Stimulated activated CD8-positive, alpha-beta memory T cell treated with anti-CD3 and anti-CD28 coated beads, Interleukin-7, amount 100 ng/mL, for 1 hour (primary cell): ENCODE measurements around the gene C11orf98.
"Not testable (repeated sequence)": the region's sequence is repeated elsewhere in the genome, so short reads cannot be mapped to it uniquely, and the experiment has no call there.

Experiments
- DNase-seq, 2 donors: peaks; one replicate each; pipeline ENCODE4 v3.0.0-alpha.2; 2020; ENCODE audit warnings: low read depth in 2 of 2

Gene C11orf98

GRCh38 chr11:62665075-62665598 lies at the start of gene C11orf98, which contains the start of gene CSKMT:
Gene C11orf98, minus strand, starts transcription at chr11:62665210. Its CDS starts 41 bp downstream, at chr11:62665169.
Gene CSKMT, plus strand, starts transcription at chr11:62665312. Its CDS starts 568 bp downstream, at chr11:62665880.
- peak; percentile 89 to 94 for DNase-seq

DNA sequence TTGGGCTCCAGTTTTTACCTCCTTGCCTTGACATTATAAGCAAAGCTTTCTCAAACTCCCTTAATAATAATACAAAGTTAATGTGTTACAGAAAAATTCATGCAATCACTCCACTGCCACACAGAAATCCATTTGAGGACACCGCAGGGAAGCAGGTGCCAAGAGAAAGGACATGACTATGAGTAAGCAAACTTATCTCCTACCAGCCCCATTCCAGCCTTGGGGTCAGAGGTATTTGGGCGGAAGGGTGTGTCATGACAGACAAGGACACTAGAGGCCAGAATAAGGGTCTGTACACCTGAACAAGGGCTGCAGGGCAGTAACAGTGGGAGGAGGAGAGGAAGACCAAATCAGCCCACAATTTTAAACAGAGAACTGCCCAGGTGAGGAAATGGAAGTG lies 48.3 kb upstream of the C11orf98 start:
- no peak for DNase-seq

- DNase-seq, result no peak
These were observed 47.9 kb upstream of the C11orf98 start for GRCh38 chr11:62712861-62713260.

DNA sequence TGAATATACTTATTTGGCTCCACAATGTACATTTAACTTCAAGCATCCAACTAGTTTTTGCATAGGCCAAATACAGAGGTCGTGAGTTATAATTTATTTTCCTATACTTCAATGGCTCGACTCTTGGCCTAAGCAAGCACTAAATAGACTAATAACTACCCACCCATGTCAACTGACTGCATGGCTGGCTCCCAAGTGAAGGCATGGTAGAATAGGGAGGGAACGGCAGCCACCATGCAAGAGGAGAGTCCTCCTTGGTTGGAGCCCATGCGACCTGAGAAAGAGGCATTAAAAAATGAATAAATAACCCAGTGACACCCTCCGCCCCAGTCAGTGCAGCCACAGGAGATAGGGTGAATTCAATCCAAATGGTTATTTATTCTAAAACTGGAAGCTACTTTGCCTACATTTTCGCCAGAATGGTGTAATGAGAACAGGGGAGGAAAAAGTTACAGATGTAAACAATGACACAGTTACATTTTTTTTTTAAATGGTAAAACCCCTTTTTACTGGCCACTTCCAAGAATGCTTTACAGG lies 47.3 kb upstream of the C11orf98 start:
- DNase-seq, result no peak

- no peak for DNase-seq
These were observed 45.0 kb upstream of the C11orf98 start for GRCh38 chr11:62710001-62710345.

DNA sequence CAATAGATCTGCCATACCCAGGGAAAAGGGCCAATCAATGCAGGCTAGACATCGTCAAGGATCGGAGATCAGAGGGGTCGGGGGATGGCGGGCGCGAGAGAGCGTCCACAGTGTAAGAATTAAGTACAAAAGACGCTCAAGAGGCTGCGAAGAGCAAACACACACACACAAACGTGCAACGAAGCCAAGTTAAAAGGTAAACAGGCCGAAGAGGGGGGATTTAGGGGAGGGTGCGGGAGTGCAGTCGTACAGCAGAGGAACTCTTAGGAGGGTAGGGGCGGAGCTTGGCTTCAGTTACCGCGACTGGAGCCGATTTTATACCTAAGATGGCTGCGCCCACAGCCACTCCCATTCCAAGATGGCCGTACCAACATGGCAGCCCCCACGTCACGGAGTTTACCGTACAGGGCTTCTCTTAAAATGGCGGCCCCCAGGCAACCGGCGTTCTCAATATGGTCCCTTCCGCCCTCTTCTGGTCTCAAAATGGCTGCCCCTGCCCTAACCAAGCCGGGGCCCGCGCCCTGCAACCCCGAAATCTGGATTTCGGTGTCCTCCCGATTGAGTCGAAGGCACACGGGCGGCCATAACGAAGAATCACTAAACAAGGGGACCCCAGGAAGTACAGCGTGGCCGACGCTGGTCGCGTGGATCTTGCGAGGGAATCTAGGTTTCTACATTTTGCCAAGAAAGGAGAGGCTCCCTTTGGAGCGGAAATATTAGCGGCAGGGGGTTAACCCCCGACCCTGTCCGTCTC lies 44.4 kb upstream of the C11orf98 start:
- peak; percentile 90 to 92 for DNase-seq

GRCh38 chr11:62708793-62709192 lies 43.8 kb upstream of the C11orf98 start:
- DNase-seq, result no peak

DNA sequence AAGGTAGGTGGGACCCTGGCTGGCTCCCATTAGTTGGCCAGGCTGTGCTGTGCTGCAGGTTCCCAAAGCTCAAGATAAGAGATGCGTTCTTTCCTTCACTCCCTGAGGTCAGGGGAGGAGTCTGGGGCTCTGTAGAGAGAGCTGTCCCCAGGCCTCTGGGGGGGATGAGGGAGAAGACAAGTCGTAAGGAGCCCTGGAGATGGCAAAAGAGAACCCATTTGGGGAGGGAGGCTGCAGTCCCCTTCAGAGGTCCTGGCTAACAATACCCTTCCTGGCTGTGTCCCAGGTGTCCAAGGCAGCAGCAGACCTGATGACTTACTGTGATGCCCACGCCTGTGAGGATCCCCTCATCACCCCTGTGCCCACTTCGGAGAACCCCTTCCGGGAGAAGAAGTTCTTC lies 43.4 kb upstream of the C11orf98 start:
- no peak for DNase-seq

DNA sequence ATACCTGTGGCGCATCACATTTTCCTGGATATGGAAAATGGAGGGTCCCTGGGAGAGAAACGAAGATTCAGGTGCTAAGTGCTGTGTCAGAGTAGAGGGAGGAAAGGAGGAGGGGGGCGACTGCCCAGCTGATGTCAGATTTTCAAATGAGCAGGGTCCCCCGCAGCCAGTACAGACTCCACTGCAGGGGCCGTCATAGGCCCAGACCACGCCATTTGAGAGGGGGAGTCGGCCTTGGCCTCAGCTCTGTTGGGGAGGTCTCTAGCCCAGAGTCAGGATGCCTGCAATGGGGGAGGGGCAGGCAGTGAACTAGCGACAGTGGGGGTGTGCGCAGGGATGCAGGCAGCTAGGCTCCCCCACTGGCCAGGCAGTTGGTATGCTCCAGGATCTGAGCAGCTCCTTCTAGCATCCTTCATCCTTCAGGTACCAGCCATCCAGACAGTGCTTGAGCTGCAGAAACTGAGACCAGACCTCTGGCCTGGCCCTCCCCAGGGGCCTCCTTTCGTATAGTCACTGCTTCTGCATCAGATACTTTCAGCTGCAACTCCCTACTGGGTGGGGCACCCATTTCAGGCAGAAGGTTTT lies 42.4 kb upstream of the C11orf98 start, which contains the start of the genes BSCL2 and GNG3:
Gene BSCL2 (minus strand): TSS at position 148 of the 585 bp plus-strand sequence. CDS start 229 bp downstream, outside the sequence.
Gene GNG3 (plus strand): TSS at position 400 of the 585 bp plus-strand sequence. CDS start 620 bp downstream, outside the sequence.
- DNase-seq, result no peak

DNA sequence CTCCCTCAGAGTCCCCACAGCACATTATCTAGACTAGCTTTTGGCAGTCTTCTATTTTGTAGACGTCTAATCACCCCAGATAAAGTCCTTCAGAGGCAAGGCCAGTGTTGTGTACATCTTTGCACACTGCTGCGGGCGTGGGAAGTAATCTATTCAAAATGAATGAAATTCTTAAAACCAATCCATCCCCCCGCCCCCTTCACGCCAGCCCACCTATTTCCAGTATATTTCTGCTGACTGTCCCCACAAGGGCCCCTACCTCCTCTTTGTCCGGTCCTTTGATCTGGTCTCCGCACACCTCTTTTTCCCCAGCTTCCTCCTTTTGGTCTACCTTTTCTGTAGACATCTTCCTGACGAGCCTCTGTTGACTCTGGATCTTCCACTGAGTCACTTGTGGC lies 41.8 kb upstream of the C11orf98 start:
- DNase-seq, result no peak

GRCh38 chr11:62705880-62706849 lies 41.2 kb upstream of the C11orf98 start:
- peak; percentile 90 to 94 for DNase-seq

- no peak for DNase-seq
These were observed 40.4 kb upstream of the C11orf98 start for GRCh38 chr11:62705413-62705812.

DNA sequence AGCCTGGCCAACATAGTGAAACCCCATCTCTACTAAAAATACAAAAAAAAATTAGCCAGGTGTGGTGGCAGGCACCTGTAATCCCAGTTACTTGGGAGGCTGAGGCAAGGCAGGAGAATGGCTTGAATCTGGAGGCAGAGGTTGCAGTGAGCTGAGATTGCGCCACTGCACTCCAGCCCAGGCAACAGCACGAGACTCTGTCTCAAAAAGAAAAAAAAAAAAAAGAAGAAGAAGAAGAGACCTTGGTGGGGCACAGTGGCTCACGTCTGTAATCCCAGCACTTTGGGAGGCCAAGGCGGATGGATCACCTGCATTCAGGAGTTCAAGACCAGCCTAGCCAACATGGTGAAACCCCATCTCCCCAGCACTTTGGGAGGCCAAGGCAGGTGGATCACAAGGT lies 38.9 kb upstream of the C11orf98 start:
- DNase-seq, result not testable (repeated sequence)

DNA sequence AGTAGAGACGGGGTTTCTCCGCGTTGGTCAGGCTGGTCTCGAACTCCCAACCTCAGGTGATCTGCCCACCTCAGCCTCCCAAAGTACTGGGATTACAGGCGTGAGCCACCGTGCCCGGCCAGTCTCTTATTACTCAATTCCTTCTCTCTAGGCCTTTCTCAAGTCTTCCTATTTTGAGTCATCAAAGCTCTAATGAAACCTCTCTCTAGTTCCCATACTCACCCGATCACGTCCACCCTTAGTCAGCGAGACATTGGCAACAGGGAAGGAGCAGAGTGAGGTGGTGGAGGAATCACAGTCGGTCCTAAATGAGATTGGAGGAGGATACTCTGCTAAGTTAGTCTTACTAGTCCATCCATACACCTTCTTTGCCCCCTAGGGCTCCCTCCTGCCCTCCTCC lies 37.2 kb upstream of the C11orf98 start:
- no peak for DNase-seq

DNA sequence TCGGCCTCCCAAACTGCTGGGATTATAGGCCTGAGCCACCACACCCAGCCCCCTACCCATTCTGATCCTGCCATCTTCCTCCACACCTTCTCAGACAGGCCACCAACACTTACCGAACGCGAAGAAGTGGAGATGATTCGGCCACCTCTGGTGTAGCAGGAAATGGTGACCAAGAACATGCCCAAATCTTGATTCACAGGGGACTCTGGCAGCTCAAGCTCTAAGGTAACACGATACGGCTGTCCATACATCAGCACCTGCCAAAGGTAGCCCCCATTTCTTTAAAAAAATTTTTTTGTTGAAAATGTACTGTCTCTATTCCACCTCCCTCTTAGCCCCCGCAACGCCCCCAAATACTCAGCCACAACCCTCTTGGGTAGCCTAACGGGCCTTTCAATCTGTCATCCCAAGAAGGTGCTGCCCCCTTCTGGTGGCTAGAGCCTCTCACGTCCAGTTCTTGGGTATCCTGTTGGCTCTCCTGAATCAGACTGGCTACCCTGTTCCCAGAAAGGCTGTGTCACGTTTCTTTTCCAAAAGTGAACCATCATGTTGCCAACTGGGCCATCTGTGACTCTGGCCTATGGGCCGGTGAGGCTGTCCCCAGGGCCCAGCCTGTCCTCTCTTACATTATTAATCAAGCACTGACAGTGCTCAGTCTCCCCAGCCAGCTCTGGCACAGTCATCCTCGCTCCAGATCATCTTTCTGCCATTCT lies 29.6 kb upstream of the C11orf98 start:
- peak in 1 of 2 donors; percentile 73 for DNase-seq

DNA sequence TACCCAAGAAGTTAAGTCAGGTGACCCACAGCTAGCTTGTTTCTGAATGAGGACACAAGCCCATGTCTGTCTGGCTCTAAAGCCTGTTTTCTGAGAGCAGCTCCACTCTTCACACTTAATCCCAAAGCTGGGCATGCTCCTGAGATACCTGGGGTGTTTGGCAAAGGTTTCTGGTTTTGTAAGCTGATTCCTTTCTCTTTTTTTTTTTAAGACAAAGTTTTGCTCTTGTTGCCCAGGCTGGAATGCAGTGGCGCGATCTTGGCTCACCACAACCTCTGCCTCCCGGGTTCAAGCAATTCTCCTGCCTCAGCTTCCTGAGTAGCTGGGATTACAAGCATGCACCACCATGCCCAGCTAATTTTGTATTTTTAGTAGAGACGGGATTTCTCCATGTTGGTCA lies 28.6 kb upstream of the C11orf98 start:
- not testable (repeated sequence) for DNase-seq

- DNase-seq, result no peak
These were observed 24.6 kb upstream of the C11orf98 start, which contains the start of gene LRRN4CL for GRCh38 chr11:62689421-62690183. Gene LRRN4CL, minus strand, starts transcription at chr11:62689530. Its CDS starts 1,022 bp downstream, at chr11:62688508.

- DNase-seq, result no peak
These were observed 23.5 kb upstream of the C11orf98 start for GRCh38 chr11:62688491-62688890.

DNA sequence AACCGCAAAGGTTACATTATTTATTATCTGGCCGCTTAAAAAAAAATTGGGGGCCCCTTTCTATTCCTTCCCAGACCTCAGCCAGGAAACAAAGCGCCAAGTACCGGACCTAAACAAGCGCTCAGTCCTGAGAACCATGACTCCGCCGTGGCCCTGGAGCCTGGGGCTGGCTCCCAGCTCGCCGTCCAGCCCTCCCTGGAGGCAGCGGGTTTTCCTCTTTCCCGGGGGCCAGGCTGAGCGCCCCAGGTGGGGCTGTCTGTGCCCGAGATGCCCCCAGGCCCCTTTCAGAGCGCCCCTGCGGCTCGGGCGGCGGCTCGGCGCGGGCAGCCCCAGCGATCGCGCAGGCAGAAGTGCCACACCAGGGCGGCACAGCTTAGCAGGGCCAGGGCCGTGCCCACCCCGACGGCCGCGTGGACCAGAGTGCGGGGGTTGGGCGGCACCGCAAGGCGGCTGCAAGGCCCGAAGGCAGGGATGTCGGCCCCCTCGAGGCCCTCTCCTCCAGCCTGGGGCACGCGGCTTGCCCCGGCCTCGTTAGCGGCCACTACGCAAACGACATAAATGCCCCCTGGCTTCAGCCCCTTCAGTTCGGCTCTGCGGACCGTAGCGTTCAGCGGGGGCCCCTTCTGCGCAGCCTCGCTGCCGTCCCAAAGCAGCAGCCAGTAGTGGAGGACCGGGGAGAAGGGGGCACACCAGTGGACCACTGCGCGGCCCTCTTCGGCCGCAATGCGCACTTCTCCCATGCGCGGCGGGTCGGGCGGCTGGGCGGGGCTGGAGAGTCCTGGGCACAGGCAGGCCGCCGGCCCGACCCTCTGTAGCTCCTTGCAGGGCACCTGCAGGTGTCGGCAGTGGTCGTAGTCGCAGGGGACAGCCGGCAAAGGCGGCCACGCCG lies 22.7 kb upstream of the C11orf98 start:
- DNase-seq, result no peak
